ENCODE data around the gene FBXO27. TPM values are rescaled to one million over a fixed set of nuclear protein-coding genes. Genes with fewer than 3 reads are reported as not detected.
"Not testable (repeated sequence)": the region's sequence is repeated elsewhere in the genome, so short reads cannot be mapped to it uniquely, and the experiment has no call there.

FBXO27 gene
- total RNA-seq, 1 donor from 2014 or later, result 5.6 TPM

GRCh38 chr19:39038098-39038497 is 5.7 kb upstream of the FBXO27 start:
- peak; percentile 21 for DNase-seq

GRCh38 chr19:39037194-39037593 is 4.8 kb upstream of the FBXO27 start:
- DNase-seq, result no peak

- DNase-seq, result no peak
Observed at GRCh38 chr19:39036581-39036980, 4.2 kb upstream of the FBXO27 start.

- peak; percentile 92 for DNase-seq
Observed at GRCh38 chr19:39031368-39032062, 834 bp downstream of the FBXO27 start.

- DNase-seq, result no peak
Observed at GRCh38 chr19:39030854-39031367, 1.4 kb downstream of the FBXO27 start.

GRCh38 chr19:39024875-39025641 is 7.3 kb downstream of the FBXO27 start:
- DNase-seq, result no peak

GRCh38 chr19:39021063-39021462 is 11.3 kb downstream of the FBXO27 start:
- DNase-seq, result no peak

- DNase-seq, result no peak
Observed at GRCh38 chr19:39017646-39018045, 14.7 kb downstream of the FBXO27 start.

- no peak for DNase-seq
Observed at GRCh38 chr19:39017026-39017425, 15.3 kb downstream of the FBXO27 start.

- no peak for DNase-seq
Observed at GRCh38 chr19:39014037-39014436, 18.3 kb downstream of the FBXO27 start.

- DNase-seq, result no peak
Observed at GRCh38 chr19:39009001-39009400, 23.3 kb downstream of the FBXO27 start.

GRCh38 chr19:39008137-39008536 is 24.2 kb downstream of the FBXO27 start:
- DNase-seq, result no peak

GRCh38 chr19:39007096-39007495 is 25.3 kb downstream of the FBXO27 start:
- DNase-seq, result no peak

GRCh38 chr19:39004403-39004802 is 27.9 kb downstream of the FBXO27 start:
- no peak for DNase-seq

- no peak for DNase-seq
Observed at GRCh38 chr19:39003796-39004195, 28.6 kb downstream of the FBXO27 start.

GRCh38 chr19:39003188-39003587 is 29.2 kb downstream of the FBXO27 start:
- DNase-seq, result no peak

GRCh38 chr19:39001041-39001440 is 31.3 kb downstream of the FBXO27 start:
- DNase-seq, result no peak

- not testable (repeated sequence) for DNase-seq
Observed at GRCh38 chr19:38997576-38997975, 34.8 kb downstream of the FBXO27 start.

GRCh38 chr19:38993271-38993670 is 39.1 kb downstream of the FBXO27 start:
- no peak for DNase-seq

- no peak for DNase-seq
Observed at GRCh38 chr19:38990949-38991697, 41.2 kb downstream of the FBXO27 start.

GRCh38 chr19:38989614-38990013 is 42.7 kb downstream of the FBXO27 start:
- DNase-seq, result not testable (repeated sequence)

GRCh38 chr19:38989066-38989605 is 43.2 kb downstream of the FBXO27 start:
- no peak for DNase-seq

- not testable (repeated sequence) for DNase-seq
Observed at GRCh38 chr19:38988627-38989026, 43.7 kb downstream of the FBXO27 start.

Data from occipital lobe (tissue), 2 donors.